HPDE6-E6E7 (cell line): ENCODE results near the gene NUAK2.
"Not testable (repeated sequence)": the region's sequence is repeated elsewhere in the genome, so short reads cannot be mapped to it uniquely, and the experiment has no call there.

Source experiments
- DNase-seq: peaks from one replicate; pipeline ENCODE4 v3.0.0; 2011; ENCODE audit warnings: missing footprints; ENCODE audit errors: extremely low spot score

Gene NUAK2

GRCh38 chr1:205321162-205321958 lies at the start of gene NUAK2:
Gene NUAK2 (minus strand): TSS chr1:205321745. CDS start chr1:205321628, 117 bp downstream.
- peak; percentile 89 for DNase-seq

DNA sequence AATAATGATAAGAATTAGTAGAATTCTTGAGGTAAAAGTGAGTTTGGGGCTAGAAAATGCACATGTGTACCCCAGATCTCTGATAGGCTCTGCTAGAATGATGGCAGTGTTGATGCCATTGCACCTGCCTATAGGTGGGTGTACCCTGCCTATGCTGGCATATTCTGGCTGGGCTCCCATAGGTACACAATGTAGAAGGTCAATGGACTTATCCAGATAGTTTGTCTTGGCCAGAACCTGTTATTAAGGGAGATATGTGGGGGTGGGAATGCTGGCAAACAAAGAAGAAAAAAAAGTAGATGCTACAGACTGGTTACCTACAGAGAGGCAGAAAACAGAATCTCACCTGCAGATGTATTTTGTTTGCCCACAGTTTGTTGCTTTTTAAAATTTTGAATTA lies 49.2 kb upstream of the NUAK2 start:
- no peak for DNase-seq

DNA sequence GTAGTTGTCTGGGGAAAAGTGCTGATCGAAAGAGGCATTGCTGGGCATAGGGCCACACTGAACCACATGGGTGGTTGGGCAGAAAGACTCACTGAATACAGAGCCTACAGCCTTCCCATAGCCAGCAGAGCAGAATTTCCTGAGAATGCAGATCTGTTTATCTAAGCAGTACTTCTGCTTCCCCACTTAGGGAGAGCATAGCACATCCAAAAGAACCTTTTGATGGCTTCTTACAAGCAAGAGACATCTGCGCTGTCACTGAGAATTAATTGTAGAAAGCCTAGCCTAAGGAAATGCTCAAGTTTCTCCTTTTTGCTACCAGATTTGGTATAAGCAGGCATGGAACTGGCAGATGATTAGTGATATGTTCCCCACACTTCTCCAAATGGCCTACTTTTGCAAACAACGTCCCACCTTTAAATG lies 48.2 kb upstream of the NUAK2 start:
- DNase-seq, result no peak

DNA sequence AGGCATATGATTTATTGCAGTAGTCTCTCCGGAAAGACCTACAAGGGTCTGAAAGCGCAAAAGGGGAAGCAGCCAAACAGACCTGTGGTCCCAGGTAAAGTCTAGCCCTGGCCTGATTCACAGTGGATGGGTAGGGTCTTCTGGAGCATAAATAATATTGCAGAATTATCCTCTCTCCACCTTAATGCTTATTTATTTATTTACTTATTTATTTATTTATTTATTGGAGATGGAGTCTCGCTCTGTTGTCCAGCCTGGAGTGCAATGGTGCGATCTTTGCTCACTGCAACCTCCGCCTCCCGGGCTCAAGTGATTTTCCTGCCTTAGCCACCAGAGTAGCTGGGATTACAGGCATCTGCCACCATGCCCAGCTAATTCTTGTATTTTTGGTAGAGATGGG lies 46.9 kb upstream of the NUAK2 start:
- no peak for DNase-seq

DNA sequence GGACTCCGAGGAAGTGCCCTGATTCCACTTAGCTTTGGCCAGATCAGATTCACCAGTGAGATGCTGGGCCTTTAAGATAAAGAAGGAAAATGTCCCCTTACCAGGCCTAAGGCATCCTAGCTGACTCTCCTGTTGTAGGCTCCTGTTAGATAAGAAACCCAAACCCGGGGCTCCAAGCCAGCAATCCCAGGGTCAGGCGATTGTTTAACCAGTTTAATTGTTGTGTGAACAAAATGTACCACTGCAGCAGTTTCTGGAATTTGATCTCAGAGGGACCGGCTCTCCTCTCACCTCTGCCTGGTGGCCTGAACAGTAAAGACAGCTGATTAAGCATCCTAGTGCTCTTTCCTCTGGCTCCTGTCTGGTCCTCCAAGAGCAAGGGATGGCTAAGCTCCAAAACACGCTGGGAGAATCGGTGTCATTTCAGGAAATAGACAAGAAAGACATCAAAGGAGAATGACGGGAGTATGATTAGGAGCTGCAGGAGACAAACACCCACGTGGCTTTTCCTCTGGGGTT lies 44.5 kb upstream of the NUAK2 start:
- DNase-seq, result no peak

GRCh38 chr1:205365086-205365485 lies 43.5 kb upstream of the NUAK2 start:
- DNase-seq, result not testable (repeated sequence)

DNA sequence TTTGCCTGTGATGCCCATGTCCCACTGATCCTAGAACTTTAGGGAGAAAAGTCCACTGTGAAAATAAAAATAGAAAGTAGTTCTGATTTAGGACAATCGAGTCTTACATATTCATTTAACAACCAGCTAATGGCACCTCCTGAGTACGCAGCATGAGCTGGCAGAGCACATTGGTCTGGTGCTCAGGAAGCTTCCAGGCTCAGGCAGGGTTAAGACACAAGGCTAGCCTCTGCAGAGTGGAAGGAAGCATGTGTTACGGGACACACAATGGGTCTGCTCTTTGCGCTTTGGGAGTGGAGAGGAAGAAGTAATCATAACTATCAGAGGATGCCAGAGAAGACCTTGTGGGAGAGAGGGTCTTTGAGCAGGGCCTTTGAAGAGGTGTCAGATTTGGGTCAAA lies 39.3 kb upstream of the NUAK2 start:
- DNase-seq, result no peak

- no peak for DNase-seq
Observed at GRCh38 chr1:205359771-205360565, 38.4 kb upstream of the NUAK2 start.

DNA sequence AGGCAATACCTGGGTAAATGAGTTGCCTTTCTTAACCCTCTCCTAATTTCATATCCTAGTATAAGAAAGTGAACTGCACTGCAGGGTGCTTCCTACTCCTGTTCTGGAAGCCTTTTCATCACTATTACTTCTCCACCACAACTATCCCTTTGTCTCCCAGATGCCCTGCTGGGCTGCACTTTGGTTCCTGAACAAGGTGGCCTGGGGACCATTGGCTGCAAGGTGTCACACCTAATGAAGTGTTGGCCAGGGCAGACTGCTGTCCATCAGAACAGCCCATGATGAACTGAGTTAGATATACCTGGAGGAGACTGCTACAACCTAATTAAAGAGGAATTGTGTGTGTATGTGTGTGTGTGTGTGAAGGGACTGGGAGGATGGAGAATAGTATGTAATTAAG lies 37.0 kb upstream of the NUAK2 start:
- DNase-seq, result no peak

- DNase-seq, result no peak
Observed at GRCh38 chr1:205357567-205357966, 36.0 kb upstream of the NUAK2 start.

DNA sequence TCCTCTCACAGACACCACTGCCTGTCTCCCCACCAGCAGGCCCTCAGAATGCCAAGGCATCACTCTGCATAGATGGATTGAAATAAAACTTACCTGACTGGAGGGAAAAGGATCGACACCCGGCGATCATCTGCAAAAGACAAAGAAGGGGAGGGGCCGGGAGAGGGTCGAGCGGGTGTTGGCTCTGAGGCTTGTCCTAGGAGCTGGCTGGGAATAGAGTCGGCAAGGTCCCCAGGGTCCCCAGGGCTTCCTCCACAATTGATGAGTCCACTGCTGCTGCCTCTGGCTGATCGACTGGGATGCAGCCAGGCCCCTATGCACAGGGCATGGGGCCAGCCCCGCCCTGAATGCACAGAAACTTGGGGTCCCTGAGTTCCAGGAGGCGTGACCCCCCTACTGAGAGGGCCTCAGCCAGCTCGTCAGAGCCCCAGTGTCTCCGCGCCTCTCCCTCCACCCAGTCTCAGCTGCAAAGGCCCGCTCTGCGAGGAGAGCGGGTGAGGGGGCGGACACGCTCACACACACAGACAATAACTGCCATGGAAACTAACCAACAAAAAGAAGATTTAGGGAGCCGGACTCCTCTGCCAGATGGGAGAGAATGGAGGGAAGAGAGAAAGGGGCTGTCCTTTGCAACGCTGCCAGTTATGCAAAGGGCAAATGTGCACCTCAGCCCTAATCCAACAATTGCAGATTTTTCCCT lies 35.0 kb upstream of the NUAK2 start, which contains the start of gene KLHDC8A:
Gene KLHDC8A (minus strand): TSS at position 483 of the 700 bp plus-strand sequence. CDS start 13,318 bp downstream, outside the sequence.
- no peak for DNase-seq

GRCh38 chr1:205355075-205355453 lies 33.5 kb upstream of the NUAK2 start:
- no peak for DNase-seq

- no peak for DNase-seq
Observed at GRCh38 chr1:205354259-205355074, 32.9 kb upstream of the NUAK2 start.

DNA sequence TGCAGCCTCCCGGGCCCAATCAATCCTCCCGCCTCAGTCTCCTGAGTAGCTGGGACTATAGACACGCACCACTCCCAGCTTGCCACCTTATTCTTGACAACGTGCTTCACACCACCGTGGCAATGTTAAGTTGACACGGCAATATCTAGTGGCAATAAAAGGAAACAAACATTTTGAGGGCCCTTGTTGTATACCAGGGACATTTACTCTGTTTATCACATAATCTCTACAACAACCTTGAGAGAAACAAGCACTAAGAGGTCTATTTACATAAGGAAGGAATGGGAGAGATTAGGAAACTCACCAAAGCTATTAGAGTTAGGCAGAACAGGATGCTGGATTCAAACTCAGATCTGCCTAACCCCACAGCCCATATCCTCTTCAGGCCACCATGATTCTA lies 32.1 kb upstream of the NUAK2 start:
- DNase-seq, result no peak

GRCh38 chr1:205353191-205353590 lies 31.6 kb upstream of the NUAK2 start:
- no peak for DNase-seq

- DNase-seq, result peak; percentile 47
Observed at GRCh38 chr1:205351984-205352713, 30.6 kb upstream of the NUAK2 start.

DNA sequence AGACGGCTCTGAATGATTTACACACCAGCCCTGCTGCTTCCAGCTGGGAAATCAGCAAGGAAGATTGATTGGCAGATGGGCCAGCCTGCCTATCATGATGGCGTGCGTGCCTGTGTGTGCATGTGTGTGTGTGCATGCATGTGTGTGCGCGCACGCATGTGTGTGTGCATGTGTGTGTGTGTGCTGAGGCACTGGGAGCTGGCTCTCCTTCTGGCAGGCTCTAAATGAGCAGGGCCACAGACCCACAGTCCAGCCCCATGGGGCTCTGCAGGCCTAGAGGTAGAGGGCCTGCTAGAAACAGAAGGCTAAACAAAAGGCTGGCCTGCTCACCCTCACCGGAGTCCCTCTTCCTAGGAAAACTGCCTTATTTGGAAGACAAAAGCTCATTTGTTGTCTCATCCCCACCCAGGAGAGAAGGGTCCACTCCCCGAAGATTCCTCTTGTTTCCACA lies 29.2 kb upstream of the NUAK2 start:
- no peak for DNase-seq

- no peak for DNase-seq
Observed at GRCh38 chr1:205350124-205350523, 28.6 kb upstream of the NUAK2 start.

GRCh38 chr1:205348554-205349487 lies 27.3 kb upstream of the NUAK2 start:
- DNase-seq, result no peak
